Measurements from ENCODE around the gene ARSG. TPM values are rescaled to one million over a fixed set of nuclear protein-coding genes. Genes with fewer than 3 reads are reported as not detected.
"Not testable (repeated sequence)": the region's sequence is repeated elsewhere in the genome, so short reads cannot be mapped to it uniquely, and the experiment has no call there.

The ARSG gene
- total and polyA plus RNA-seq, 2 donors (not counting 3 experiments of a cell fraction or from before 2014, with no cell fraction given), result 3.9 to 7.0 TPM

DNA sequence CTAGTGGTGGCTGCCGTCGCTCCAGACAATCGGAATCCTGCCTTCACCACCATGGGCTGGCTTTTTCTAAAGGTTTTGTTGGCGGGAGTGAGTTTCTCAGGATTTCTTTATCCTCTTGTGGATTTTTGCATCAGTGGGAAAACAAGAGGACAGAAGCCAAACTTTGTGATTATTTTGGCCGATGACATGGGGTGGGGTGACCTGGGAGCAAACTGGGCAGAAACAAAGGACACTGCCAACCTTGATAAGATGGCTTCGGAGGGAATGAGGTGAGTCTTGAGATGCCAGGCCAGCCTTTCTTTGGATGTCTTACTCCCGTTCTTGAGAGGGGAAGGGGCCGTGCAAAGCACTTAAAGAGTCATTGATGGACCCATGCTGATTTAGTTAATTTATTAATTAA is 16.1 kb downstream of the ARSG start:
- intact Hi-C loops (cut with micrococcal nuclease), result no loop called here
- FAIRE-seq (no peak), DNase-seq (ENCODE audit: low read depth, low spot score) (no peak)
- BruUV-seq (replicated peaks), result no TSS peak
- H3K27me3 ChIP-seq (ENCODE audit: control insufficient read depth in 2 of 2, insufficient read depth in 2 of 2, low read length in 2 of 2), result no peaks in the 10 kb centered on the region
- no peaks in the 10 kb centered on the region for H4K20me1 ChIP-seq (replicated peaks; ENCODE audit: control insufficient read depth, extremely low read depth, insufficient read depth, low read length)
- H3K36me3 ChIP-seq (ENCODE audit: control insufficient read depth in 2 of 2, extremely low read depth in 1 of 2, insufficient read depth in 2 of 2, low read length in 2 of 2), result no peaks in the 10 kb centered on the region
- TF ChIP-seq, protein P1, sequence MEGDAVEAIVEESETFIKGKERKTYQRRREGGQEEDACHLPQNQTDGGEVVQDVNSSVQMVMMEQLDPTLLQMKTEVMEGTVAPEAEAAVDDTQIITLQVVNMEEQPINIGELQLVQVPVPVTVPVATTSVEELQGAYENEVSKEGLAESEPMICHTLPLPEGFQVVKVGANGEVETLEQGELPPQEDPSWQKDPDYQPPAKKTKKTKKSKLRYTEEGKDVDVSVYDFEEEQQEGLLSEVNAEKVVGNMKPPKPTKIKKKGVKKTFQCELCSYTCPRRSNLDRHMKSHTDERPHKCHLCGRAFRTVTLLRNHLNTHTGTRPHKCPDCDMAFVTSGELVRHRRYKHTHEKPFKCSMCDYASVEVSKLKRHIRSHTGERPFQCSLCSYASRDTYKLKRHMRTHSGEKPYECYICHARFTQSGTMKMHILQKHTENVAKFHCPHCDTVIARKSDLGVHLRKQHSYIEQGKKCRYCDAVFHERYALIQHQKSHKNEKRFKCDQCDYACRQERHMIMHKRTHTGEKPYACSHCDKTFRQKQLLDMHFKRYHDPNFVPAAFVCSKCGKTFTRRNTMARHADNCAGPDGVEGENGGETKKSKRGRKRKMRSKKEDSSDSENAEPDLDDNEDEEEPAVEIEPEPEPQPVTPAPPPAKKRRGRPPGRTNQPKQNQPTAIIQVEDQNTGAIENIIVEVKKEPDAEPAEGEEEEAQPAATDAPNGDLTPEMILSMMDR (IDR thresholded peaks at IDR 0.05; ENCODE audit: extremely low read depth in 1 of 2, insufficient read depth in 1 of 2, low read depth in 1 of 2, low read length in 2 of 2), result no peak
- TF ChIP-seq GATA2 (IDR thresholded peaks at IDR 0.05; ENCODE audit: insufficient read depth, insufficient read length, low read depth, low read length) (no peak), JUN (IDR thresholded peaks at IDR 0.05; ENCODE audit: borderline replicate concordance, insufficient read depth, insufficient read length, low read depth) (no peak), POLR2A (IDR thresholded peaks at IDR 0.05; ENCODE audit: low read depth, low read length) (no peak), FOS (IDR thresholded peaks at IDR 0.05; ENCODE audit: borderline replicate concordance, insufficient read depth, low read length) (no peak), EZH2 (IDR thresholded peaks at IDR 0.05; ENCODE audit: borderline replicate concordance, low read depth, low read length, severe bottlenecking) (no peak), POLR2AphosphoS5 (IDR thresholded peaks at IDR 0.05; ENCODE audit: insufficient read depth, low read depth, low read length) (no peak), MYC (IDR thresholded peaks at IDR 0.05; ENCODE audit: low read depth, low read length) (no peak)
- TF ChIP-seq, protein P2, sequence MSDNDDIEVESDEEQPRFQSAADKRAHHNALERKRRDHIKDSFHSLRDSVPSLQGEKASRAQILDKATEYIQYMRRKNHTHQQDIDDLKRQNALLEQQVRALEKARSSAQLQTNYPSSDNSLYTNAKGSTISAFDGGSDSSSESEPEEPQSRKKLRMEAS (IDR thresholded peaks at IDR 0.05; ENCODE audit: insufficient read depth, insufficient read length), result no peak
- no peaks in the 10 kb centered on the region for H3K79me2 ChIP-seq (ENCODE audit: control insufficient read depth, insufficient read depth, low read length)
- no peak overlapping the region for H3K9ac ChIP-seq (replicated peaks; ENCODE audit: extremely low read depth, insufficient read depth, low read length)
- no peak overlapping the region for H2AFZ ChIP-seq (ENCODE audit: low read depth, low read length)
- H3K9me3 ChIP-seq (replicated peaks; ENCODE audit: control insufficient read depth, insufficient read depth, low read length), result no peaks in the 10 kb centered on the region
- no peak overlapping the region for H3K27ac ChIP-seq (ENCODE audit: insufficient read depth, low read depth, low read length)
- POLR2A ChIA-PET, result no interaction called here
- no peak overlapping the region for H3K4me3 ChIP-seq (replicated peaks in 1 of 3; ENCODE audit: insufficient read depth in 1 of 3, low read depth in 1 of 3, low read length in 3 of 3)
- no peaks in the 10 kb centered on the region for H3K9me1 ChIP-seq (replicated peaks; ENCODE audit: control insufficient read depth, extremely low read depth, insufficient read depth, low read length)
- CTCF ChIA-PET, result interaction anchor here (1.1 to 1.3 kb wide), 3 partner anchors 16 to 81 kb away, joined by 3 read pairs; no protein-coding TSS in a partner anchor
- H3K4me2 ChIP-seq (ENCODE audit: insufficient read depth, low read length), result no peak overlapping the region
- dilution Hi-C loops (cut with MboI; ENCODE audit: extremely low pct_ligation_motif_present, low sequenced_read_pairs), result no loop called here
- H3K4me1 ChIP-seq (ENCODE audit: control insufficient read depth, extremely low read depth, insufficient read depth, low read length), result peaks cover 27% of the 10 kb centered on the region

DNA sequence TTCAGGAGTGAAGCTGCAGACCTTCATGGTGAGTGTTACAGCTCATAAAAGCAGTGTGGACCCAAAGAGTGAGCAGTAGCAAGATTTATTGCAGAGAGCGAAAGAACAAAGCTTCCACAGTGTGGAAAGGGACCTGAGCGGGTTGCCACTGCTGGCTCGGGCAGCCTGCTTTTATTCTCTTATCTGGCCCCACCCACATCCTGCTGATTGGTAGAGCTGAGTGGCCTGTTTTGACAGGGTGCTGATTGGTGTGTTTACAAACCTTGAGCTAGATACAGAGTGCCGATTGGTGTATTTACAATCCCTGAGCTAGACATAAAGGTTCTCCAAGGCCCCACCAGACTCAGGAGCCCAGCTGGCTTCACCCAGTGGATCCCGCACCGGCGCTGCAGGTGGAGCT is 17.2 kb downstream of the ARSG start:
- H3K4me3 ChIP-seq (replicated peaks in 1 of 3; ENCODE audit: insufficient read depth in 1 of 3, low read depth in 1 of 3, low read length in 3 of 3); H4K20me1 ChIP-seq (replicated peaks; ENCODE audit: control insufficient read depth, extremely low read depth, insufficient read depth, low read length); POLR2A ChIA-PET; H3K9me3 ChIP-seq (replicated peaks; ENCODE audit: control insufficient read depth, insufficient read depth, low read length); BruUV-seq (replicated peaks); FAIRE-seq; H3K79me2 ChIP-seq (ENCODE audit: control insufficient read depth, insufficient read depth, low read length); H3K9me1 ChIP-seq (replicated peaks; ENCODE audit: control insufficient read depth, extremely low read depth, insufficient read depth, low read length); H3K27me3 ChIP-seq (ENCODE audit: control insufficient read depth in 2 of 2, insufficient read depth in 2 of 2, low read length in 2 of 2); H3K36me3 ChIP-seq (ENCODE audit: control insufficient read depth in 2 of 2, extremely low read depth in 1 of 2, insufficient read depth in 2 of 2, low read length in 2 of 2); intact Hi-C loops (cut with micrococcal nuclease); H3K4me2 ChIP-seq (ENCODE audit: insufficient read depth, low read length); H3K27ac ChIP-seq (ENCODE audit: insufficient read depth, low read depth, low read length); DNase-seq (ENCODE audit: low read depth, low spot score); H2AFZ ChIP-seq (ENCODE audit: low read depth, low read length); dilution Hi-C loops (cut with MboI; ENCODE audit: extremely low pct_ligation_motif_present, low sequenced_read_pairs); H3K9ac ChIP-seq (replicated peaks; ENCODE audit: extremely low read depth, insufficient read depth, low read length): not testable (repeated sequence)
- H3K4me1 ChIP-seq (ENCODE audit: control insufficient read depth, extremely low read depth, insufficient read depth, low read length), result peaks cover 23% of the 10 kb centered on the region
- CTCF ChIA-PET, result interaction anchor here (1.1 to 1.2 kb wide), 3 partner anchors 24 to 75 kb away, joined by 3 read pairs; no protein-coding TSS in a partner anchor

DNA sequence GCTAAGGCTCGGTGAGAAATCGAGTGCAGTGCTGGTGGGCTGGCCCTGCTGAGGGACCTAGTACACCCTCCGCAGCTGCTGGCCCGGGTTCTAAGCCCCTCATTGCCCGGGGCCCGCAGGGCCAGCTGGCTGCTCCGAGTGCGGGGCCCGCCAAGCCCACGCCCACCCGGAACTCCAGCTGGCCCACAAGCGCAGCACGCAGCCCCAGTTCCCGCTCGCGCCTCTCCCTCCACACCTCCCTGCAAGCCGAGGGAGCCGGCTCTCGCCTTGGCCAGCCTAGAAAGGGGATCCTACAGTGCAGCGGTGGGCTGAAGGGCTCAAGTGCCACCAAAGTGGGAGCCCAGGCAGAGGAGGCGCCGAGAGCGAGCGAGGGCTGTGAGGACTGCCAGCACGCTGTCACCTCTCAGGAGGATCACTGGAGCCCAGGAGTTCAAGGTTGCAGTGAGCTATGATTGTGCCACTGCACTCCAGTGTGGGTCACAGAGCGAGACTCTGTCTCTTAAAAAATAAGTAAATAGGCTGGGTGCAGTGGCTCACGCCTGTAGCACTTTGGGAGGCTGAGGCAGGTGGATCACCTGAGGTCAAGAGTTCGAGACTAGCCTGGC is 17.9 kb downstream of the ARSG start:
- H4K20me1 ChIP-seq (replicated peaks; ENCODE audit: control insufficient read depth, extremely low read depth, insufficient read depth, low read length); DNase-seq (ENCODE audit: low read depth, low spot score); H2AFZ ChIP-seq (ENCODE audit: low read depth, low read length); BruUV-seq (replicated peaks); H3K27me3 ChIP-seq (ENCODE audit: control insufficient read depth in 2 of 2, insufficient read depth in 2 of 2, low read length in 2 of 2); FAIRE-seq; H3K27ac ChIP-seq (ENCODE audit: insufficient read depth, low read depth, low read length); H3K4me2 ChIP-seq (ENCODE audit: insufficient read depth, low read length); H3K79me2 ChIP-seq (ENCODE audit: control insufficient read depth, insufficient read depth, low read length); H3K9me3 ChIP-seq (replicated peaks; ENCODE audit: control insufficient read depth, insufficient read depth, low read length); POLR2A ChIA-PET; H3K36me3 ChIP-seq (ENCODE audit: control insufficient read depth in 2 of 2, extremely low read depth in 1 of 2, insufficient read depth in 2 of 2, low read length in 2 of 2); intact Hi-C loops (cut with micrococcal nuclease); H3K9me1 ChIP-seq (replicated peaks; ENCODE audit: control insufficient read depth, extremely low read depth, insufficient read depth, low read length); H3K4me3 ChIP-seq (replicated peaks in 1 of 3; ENCODE audit: insufficient read depth in 1 of 3, low read depth in 1 of 3, low read length in 3 of 3); H3K9ac ChIP-seq (replicated peaks; ENCODE audit: extremely low read depth, insufficient read depth, low read length); dilution Hi-C loops (cut with MboI; ENCODE audit: extremely low pct_ligation_motif_present, low sequenced_read_pairs): not testable (repeated sequence)
- CTCF ChIA-PET, result interaction anchor here (1.2 kb wide), 1 partner anchor 45 kb away, joined by 3 read pairs; no protein-coding TSS in a partner anchor
- H3K4me1 ChIP-seq (ENCODE audit: control insufficient read depth, extremely low read depth, insufficient read depth, low read length), result peaks cover 23% of the 10 kb centered on the region
